Measurements from ENCODE around the gene DIS3L2. TPM values are rescaled to one million over a fixed set of nuclear protein-coding genes. Genes with fewer than 3 reads are reported as not detected.
A peak's percentile ranks its signal among the peaks of the same experiment; 100 is the strongest.

DIS3L2 gene
- total and polyA plus RNA-seq, 2 of the 8 experiments (the other 6 are each of a cell fraction or from before 2014, with no cell fraction given), result 11.5 to 21.6 TPM

DNA sequence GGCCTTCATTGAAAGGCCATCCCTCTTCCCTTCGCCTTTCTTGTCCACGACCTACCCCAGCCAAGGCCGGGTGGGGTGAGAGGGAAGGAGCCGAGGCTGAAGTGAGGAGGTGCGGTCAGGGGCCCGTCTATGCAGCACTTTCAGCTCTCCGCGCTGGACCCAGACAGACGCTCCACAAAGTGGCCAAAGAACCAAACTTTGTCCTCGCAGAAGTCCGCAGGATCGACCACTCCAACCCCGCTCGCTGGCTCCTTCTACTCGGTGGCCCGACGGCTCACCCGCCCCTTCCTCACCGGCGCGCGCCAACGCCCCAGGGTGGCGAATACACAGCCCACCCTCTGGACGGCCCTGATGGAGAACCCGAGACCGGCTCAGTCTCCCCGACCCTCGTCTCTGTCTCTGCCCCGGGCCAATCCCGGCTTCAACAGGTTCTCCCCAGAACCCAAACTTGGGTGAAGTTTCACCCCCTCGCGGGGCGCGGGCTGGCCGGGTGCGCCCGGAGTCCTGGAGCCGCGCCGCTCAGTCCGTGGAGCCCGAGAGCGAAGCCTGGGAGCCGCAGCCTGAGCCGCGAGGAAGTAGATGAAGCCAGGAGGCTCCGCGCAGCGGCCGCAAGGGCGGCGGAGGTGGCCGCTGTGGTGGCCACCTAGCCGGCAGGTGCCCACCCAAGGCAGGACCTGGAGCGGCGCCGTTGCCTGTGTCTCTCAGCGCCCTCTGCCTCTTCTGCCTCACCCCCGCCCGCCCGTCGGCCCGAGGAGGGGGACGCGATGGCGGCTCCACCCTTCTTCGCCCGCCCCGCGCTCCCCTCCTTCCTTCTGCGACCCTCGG is 390.4 kb downstream of the DIS3L2 start (continued):
- TF ChIP-seq KDM4A (IDR thresholded peaks at IDR 0.05; ENCODE audit: low read depth, low read length, severe bottlenecking), result peak; percentile 28
- no peak for TF ChIP-seq BRCA1 (IDR thresholded peaks at IDR 0.05; ENCODE audit: low read depth, low read length)
- no peak for TF ChIP-seq YY1 (IDR thresholded peaks at IDR 0.05; ENCODE audit: low read depth, low read length)
- TF ChIP-seq SUZ12 (IDR thresholded peaks at IDR 0.05; ENCODE audit: low read length), result peak; percentile 80
- no peak for TF ChIP-seq RNF2 (IDR thresholded peaks at IDR 0.05; ENCODE audit: borderline replicate concordance, low read depth, low read length, missing control alignments, poor library complexity, severe bottlenecking)
- no peak for TF ChIP-seq JUN (IDR thresholded peaks at IDR 0.05; ENCODE audit: low read depth, low read length)
- TF ChIP-seq FOSL1 (IDR thresholded peaks at IDR 0.05; ENCODE audit: insufficient read depth, low read depth, low read length), result no peak

All from H1 (cell line).